Activated naive CD4-positive, alpha-beta T cell treated with anti-CD3 and anti-CD28 coated beads, Interleukin-2, amount 50 U/mL, for 24 hours (primary cell): ENCODE data around the gene LYAR.
A peak's percentile ranks its signal among the peaks of the same experiment; 100 is the strongest.

Source experiments
- H3K27ac Mint-ChIP-seq: one replicate; pipeline ENCODE4 v1.8.0; 2021; ENCODE audit warnings: mild to moderate bottlenecking, mixed read lengths
- H3K27me3 Mint-ChIP-seq: one replicate; pipeline ENCODE4 v1.8.0; 2021; ENCODE audit warnings: mixed read lengths
- H3K36me3 Mint-ChIP-seq: one replicate; pipeline ENCODE4 v1.8.0; 2021; ENCODE audit warnings: mixed read lengths
- H3K4me1 Mint-ChIP-seq: one replicate; pipeline ENCODE4 v1.8.0; 2021; ENCODE audit warnings: mixed read lengths
- H3K4me3 Mint-ChIP-seq: one replicate; pipeline ENCODE4 v1.8.0; 2021; ENCODE audit warnings: mild to moderate bottlenecking, mixed read lengths
- H3K9me3 Mint-ChIP-seq: one replicate; pipeline ENCODE4 v1.8.0; 2021; ENCODE audit warnings: mixed read lengths

The LYAR gene, protein sequence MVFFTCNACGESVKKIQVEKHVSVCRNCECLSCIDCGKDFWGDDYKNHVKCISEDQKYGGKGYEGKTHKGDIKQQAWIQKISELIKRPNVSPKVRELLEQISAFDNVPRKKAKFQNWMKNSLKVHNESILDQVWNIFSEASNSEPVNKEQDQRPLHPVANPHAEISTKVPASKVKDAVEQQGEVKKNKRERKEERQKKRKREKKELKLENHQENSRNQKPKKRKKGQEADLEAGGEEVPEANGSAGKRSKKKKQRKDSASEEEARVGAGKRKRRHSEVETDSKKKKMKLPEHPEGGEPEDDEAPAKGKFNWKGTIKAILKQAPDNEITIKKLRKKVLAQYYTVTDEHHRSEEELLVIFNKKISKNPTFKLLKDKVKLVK

DNA sequence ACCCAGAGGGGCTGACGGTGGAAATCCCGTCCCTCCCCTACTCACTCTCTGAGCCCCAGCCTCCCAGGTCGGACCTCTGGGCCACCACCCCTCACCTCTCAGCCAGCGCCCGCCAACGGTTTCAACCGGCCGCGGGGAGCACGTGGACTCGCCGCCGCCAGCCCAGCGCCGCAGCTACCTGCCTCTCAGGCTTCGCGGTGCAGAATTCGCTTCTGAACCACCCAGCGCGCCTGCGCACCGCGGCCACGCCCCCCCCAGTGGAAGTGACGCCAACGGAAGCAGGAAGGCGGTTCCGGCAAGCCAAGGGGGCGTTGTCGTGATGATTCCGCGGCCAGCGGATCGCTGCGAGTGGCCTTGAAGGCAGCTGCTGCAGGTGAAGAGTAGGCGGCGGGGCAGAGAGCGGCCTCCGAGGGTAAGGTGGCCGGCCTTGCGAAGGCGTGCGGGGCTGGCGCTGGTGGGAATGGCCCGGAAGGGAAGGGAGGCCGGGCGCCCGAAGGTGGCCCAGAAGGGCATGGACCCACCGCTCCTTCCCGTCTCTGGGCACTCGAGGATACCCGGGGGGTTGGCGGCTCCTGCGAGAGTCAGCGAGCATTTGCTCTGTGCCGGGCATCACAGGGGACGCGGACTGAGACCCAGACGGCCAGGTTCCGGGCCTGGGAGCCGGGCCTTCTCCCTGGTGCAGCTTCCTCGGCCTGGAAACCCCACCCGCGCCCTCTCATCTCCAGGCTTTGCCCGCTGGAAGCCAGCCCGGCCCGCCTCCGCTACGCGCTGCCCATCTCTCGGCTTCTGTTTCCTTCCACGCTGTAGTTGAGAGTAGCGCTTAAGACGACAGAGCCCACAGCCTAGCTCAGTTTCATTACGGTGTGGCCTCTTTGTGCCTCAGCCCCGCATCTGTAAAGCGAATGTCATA, at the start of gene LYAR, which contains the start of gene ZBTB49:
TSS of gene LYAR (minus strand) at position 214 of the 910 bp plus-strand sequence. CDS start 6,412 bp downstream, outside the sequence.
TSS of gene ZBTB49 (plus strand) at position 311 of the 910 bp plus-strand sequence. CDS start 9,695 bp downstream, outside the sequence.
- Mint-ChIP-seq H3K36me3 (peaks cover 3% of the 10 kb centered on the region), H3K4me3 (peak within 1 kb of the TSS; percentile 93), H3K27me3 (no peaks in the 10 kb centered on the region), H3K4me1 (peaks cover 67% of the 10 kb centered on the region), H3K9me3 (no peaks in the 10 kb centered on the region), H3K27ac (peak within 1 kb of the TSS; percentile 91)

DNA sequence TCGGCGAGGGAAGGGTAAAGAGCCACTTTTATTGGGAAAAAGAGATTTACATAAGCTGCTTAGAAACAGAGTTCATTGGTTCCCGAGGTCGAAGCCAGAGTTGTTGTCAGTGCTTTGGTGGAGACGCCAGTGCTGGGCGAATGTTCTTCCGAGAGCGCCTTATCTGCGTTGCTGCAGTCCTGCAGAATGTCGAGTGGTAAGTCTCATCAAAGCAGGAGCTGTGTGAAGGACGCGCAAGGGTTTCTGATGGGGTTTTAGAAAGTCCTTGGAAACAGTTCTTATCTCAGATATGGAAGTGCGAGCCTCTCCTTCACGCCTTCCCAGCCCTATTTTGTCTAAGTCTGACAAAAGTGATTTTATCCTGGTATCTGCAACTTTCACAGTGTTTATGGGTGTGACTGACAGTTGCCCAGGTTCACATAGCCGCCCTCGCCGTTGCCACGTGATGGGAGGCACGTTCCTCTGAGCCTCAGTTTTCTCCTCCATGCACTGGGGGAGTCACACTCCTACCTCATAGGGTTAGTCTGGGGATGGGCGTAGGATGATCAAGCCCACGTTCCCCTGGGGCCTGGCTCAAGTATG, 49.6 kb upstream of the LYAR start:
- Mint-ChIP-seq H3K27ac (no peak overlapping the region), H3K4me1 (peaks cover under 1% of the 10 kb centered on the region), H3K4me3 (no peak overlapping the region), H3K27me3 (no peaks in the 10 kb centered on the region), H3K9me3 (no peaks in the 10 kb centered on the region), H3K36me3 (no peaks in the 10 kb centered on the region)

DNA sequence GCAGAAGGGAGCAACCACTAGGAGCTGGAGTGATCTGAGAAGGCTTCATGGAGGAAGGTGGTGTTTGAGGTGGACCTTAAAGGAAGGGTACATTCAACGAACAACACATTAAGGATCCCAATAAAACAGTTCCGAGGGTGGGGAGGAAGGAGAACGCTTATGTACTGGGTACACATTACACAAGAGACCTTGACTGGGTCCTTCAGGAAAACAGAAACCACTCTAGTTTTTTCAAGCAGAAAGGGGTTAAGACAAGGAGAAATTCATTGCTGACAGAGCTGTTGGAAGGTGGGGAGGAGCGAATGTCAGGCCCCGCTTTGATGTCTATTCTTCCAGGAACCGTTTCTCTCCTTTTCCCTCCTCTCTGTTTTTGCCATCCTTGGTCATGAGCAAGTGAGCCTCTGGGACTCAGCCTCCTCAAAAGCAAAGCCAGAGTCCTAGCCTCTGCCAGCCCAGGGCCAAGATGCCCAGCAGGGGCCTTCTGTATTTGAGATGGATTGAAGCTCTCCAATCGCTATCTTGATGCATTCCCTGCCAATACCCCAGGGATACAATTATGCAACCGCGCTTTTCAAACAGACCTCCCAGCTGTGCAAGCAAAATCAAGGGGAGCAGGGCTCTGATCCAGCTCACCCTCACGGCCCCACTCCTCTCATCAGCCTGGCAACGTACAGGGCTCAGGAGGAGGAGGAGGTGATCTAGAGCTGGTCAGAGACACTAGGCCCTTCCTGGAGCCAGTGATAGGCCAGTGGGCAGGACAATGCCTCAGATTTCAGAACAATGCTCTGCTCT, 48.5 kb upstream of the LYAR start:
- no peak overlapping the region for H3K27ac Mint-ChIP-seq
- H3K9me3 Mint-ChIP-seq = no peaks in the 10 kb centered on the region

DNA sequence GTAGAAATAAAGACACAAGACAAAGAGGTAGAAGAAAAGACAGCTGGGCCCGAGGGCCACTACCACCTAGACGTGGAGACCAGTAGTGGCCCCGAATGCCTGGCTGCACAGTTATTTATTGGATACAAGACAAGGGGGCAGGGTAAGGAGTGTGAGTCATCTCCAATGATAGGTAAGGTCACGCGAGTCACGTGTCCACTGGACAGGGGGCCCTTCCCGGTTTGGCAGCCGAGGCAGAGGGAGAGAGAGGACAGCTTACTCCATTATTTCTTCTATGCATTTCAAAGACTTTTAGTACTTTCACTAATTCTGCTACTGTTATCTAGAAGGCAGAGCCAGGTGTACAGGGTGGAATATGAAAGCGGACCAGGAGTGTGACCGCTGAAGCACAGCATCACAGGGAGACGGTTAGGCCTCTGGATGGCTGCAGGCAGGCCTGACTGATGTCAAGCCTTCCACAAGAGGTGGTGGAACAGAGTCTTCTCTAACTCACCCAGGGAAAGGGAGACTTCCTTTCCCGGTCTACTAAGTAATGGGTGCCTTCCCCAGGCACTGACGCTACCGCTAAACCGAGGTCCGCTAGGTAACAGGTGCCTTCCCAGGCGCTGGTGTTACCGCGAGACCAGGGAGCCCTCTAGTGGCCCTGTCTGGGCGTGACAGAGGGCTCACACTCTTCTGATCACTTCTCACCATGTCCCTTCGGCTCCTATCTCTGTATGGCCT, 45.0 kb upstream of the LYAR start:
- Mint-ChIP-seq H3K36me3 (no peaks in the 10 kb centered on the region), H3K4me1 (peaks cover 3% of the 10 kb centered on the region), H3K27ac (no peak overlapping the region), H3K4me3 (no peak overlapping the region), H3K9me3 (no peaks in the 10 kb centered on the region), H3K27me3 (no peaks in the 10 kb centered on the region)

More for the DNA sequence above, 48.5 kb upstream of the LYAR start:
- Mint-ChIP-seq H3K4me1 (peaks cover 3% of the 10 kb centered on the region), H3K4me3 (no peak overlapping the region), H3K27me3 (no peaks in the 10 kb centered on the region), H3K36me3 (no peaks in the 10 kb centered on the region)

DNA sequence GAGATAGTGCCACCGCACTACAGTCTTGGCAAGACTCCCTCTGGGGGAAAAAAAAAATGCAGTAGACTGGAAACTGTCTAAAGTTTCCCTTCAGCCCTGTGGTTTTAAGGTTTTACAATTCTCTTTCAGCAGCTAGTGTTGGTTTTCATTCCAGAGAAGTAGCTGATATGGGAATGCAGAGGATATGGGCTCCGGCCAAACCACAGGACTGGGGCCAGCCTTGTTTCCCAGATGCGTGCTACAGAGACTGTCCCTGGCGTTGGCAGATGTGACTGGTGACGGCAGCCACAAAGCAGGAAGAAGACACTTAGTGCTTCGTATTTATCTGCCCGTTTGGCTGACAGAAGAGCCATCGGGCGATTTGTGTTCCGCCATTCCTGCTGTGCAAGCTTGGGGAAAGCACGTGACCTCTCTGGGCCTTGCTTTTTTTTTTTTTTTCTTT, 43.3 kb upstream of the LYAR start:
- H3K4me3 Mint-ChIP-seq = no peak overlapping the region
- H3K27ac Mint-ChIP-seq = no peak overlapping the region
- peaks cover 3% of the 10 kb centered on the region for H3K4me1 Mint-ChIP-seq
- H3K27me3 Mint-ChIP-seq = no peaks in the 10 kb centered on the region
- H3K36me3 Mint-ChIP-seq = no peaks in the 10 kb centered on the region
- no peaks in the 10 kb centered on the region for H3K9me3 Mint-ChIP-seq

DNA sequence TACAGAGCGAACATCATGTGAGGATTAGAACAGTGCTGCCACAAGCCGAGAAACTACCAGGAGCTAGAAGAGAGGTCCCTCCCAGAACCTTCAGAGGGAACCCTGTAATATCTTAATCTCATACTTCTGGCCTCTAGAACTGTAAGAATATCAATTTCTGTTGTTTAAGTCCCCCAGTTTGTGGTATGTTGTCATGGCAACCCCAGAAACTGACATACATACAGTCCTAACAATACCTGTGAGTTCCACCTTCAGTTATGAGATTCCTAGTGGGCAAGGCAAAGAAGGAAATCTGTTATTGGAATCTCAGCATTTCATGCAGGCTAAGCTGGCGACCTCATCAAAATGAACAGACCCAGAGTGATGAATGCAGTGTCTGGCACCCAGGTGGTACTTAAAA, 42.6 kb upstream of the LYAR start:
- Mint-ChIP-seq H3K27me3 (no peaks in the 10 kb centered on the region), H3K27ac (no peak overlapping the region), H3K4me3 (no peak overlapping the region), H3K9me3 (no peaks in the 10 kb centered on the region), H3K4me1 (peaks cover 3% of the 10 kb centered on the region), H3K36me3 (no peaks in the 10 kb centered on the region)

DNA sequence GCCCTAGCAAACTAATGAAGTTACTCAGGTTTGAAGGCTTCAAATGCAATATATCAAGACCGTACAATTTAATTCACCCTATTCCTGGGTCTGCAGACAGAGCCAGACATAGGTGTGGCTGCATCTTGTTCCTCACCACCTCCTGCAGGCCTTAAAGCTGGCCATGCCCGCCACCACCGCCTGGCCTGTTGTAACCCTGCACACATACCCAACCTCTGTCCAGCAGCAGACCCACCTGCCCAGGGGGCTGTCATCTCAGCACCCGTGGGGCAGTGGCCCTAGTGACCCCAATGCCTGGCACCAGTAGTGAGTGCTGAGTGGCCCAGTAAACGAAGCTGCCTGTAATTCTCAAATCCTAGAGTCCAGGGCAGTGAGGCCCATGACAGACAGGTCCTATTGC, 40.8 kb upstream of the LYAR start:
- Mint-ChIP-seq H3K9me3 (no peaks in the 10 kb centered on the region), H3K27ac (no peak overlapping the region), H3K4me3 (no peak overlapping the region), H3K4me1 (peaks cover 3% of the 10 kb centered on the region), H3K36me3 (no peaks in the 10 kb centered on the region), H3K27me3 (no peaks in the 10 kb centered on the region)

DNA sequence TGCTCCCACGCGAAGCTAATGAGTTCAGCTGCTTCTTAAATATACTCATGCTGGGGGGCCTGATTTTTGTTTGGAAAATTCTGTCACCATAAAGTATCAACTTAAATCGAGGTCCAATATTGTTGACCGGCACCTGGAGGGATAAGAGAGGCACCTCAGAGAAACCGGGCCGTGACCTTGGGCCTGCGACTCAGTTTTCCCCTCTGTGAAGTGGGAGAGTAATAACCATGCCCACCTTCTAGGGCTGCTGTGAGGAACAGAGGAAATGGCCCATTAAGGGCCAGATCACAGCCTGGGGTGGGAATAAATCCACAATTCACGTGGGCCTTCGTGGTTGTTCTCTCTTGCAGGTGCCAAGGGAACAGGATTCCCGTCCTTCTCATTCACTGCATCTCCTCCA, 39.5 kb upstream of the LYAR start:
- H3K4me1 Mint-ChIP-seq = peaks cover 1% of the 10 kb centered on the region
- H3K27me3 Mint-ChIP-seq = no peaks in the 10 kb centered on the region
- H3K36me3 Mint-ChIP-seq = no peaks in the 10 kb centered on the region
- no peak overlapping the region for H3K27ac Mint-ChIP-seq
- no peaks in the 10 kb centered on the region for H3K9me3 Mint-ChIP-seq
- H3K4me3 Mint-ChIP-seq = no peak overlapping the region

DNA sequence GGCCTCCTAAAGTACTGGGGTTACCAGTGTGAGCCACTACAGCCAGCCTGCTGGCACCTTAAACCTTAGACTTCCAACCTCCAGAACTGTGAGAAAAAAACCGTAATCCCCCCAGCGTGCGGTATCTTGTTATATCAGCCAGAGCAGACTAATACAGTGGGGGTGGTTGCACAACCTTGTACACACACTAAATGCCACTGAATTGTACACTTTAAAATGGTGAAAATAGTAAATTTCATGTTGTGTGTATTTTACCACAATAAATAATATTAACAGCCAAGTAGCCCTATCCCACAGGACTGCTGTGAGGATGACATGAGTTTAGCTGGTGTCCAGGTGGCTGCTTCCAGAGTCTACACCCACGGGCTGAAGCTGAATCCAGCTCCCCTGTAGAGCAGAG, 38.9 kb upstream of the LYAR start:
- Mint-ChIP-seq H3K4me1 (no peaks in the 10 kb centered on the region), H3K27ac (no peak overlapping the region), H3K27me3 (no peaks in the 10 kb centered on the region), H3K4me3 (no peak overlapping the region), H3K9me3 (no peaks in the 10 kb centered on the region), H3K36me3 (no peaks in the 10 kb centered on the region)

DNA sequence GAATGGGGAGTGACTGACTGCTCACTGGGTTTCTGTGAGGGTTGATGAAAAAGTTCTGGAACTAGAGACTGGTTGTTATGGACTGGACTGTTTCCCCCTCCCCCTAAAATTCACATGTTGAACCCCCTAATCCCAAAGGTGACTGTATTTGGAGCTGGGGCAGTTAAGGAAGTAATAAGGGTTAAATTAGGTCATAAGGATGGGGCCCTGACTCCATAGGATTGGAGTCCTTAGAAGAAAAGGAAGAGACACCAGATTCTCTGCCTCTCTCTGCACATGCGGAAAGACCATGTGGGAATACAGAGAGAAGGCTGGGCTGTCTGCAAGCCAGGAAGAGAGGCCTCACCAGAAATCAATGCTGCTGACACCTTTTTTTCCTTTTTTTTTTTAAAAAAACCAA, 38.3 kb upstream of the LYAR start:
- H3K27me3 Mint-ChIP-seq = no peaks in the 10 kb centered on the region
- no peaks in the 10 kb centered on the region for H3K4me1 Mint-ChIP-seq
- H3K27ac Mint-ChIP-seq = no peak overlapping the region
- H3K36me3 Mint-ChIP-seq = no peaks in the 10 kb centered on the region
- H3K4me3 Mint-ChIP-seq = no peak overlapping the region
- H3K9me3 Mint-ChIP-seq = no peaks in the 10 kb centered on the region

DNA sequence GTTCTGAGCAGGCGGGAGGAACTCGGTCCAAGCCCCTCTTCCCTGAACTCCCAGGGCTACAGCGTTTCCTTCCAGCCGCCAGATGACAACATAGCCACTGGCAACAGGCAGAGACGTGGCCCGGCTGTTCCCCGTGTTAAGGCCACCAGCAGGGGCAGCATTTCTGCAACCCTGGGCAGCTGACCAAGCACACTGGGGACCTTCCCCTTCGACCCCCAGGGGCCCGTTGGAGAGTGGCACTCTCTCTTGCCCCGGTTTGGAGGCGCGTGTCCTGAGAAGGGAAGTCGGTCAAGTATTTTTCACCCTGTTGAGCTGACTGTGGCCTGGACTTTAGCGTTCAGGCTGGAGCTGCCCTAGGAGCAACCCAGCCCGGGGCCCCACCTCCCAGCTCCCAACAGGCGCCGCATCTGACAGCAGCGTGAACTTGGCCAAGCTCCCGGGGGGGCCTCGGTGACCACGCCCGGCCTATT, 37.7 kb upstream of the LYAR start:
- Mint-ChIP-seq H3K27ac (no peak overlapping the region), H3K9me3 (no peaks in the 10 kb centered on the region), H3K4me1 (no peaks in the 10 kb centered on the region), H3K27me3 (no peaks in the 10 kb centered on the region), H3K4me3 (no peak overlapping the region), H3K36me3 (no peaks in the 10 kb centered on the region)

DNA sequence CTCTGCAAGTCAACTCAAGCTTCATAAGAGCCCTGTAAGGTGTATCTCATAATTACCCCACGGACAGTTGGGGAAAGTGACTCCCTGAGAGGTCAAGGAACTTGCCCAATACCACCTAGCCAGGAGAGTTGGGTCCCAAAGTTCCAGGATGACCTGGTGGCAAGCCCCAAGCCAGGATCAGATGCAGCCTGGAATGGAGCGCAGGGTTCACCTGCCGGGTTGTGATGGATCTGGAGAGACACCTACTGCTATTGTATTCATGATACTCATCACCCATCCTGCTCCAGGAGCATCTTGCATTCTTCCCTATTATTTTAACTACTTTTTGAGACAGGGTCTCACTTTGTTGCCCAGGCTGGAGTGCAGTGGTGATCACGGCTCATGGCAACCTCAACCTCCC, 36.2 kb upstream of the LYAR start:
- Mint-ChIP-seq H3K36me3 (peaks cover 2% of the 10 kb centered on the region), H3K9me3 (no peaks in the 10 kb centered on the region), H3K4me3 (no peak overlapping the region), H3K27ac (no peak overlapping the region), H3K27me3 (no peaks in the 10 kb centered on the region), H3K4me1 (no peaks in the 10 kb centered on the region)

DNA sequence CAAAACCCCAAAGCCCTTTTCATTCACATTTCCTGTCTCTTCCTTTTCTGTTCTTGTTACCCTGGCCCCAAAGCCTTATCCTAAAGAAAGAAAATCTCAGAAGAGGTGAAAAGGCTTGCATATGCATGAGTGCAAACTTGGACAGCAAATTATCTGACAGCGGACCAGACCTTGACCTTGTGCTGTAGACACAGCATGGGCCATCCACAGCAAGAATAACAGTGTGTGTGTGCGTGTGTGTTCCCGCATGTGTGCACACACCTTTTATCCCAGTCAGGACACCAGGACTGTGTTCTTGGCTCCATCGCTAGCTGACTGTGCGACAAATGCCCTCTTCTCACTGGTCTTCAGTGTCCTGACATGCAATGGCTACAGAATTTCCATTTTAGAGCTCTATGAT, 35.4 kb upstream of the LYAR start:
- H3K9me3 Mint-ChIP-seq = no peaks in the 10 kb centered on the region
- peaks cover 5% of the 10 kb centered on the region for H3K36me3 Mint-ChIP-seq
- H3K4me3 Mint-ChIP-seq = no peak overlapping the region
- no peaks in the 10 kb centered on the region for H3K4me1 Mint-ChIP-seq
- H3K27me3 Mint-ChIP-seq = no peaks in the 10 kb centered on the region
- no peak overlapping the region for H3K27ac Mint-ChIP-seq

DNA sequence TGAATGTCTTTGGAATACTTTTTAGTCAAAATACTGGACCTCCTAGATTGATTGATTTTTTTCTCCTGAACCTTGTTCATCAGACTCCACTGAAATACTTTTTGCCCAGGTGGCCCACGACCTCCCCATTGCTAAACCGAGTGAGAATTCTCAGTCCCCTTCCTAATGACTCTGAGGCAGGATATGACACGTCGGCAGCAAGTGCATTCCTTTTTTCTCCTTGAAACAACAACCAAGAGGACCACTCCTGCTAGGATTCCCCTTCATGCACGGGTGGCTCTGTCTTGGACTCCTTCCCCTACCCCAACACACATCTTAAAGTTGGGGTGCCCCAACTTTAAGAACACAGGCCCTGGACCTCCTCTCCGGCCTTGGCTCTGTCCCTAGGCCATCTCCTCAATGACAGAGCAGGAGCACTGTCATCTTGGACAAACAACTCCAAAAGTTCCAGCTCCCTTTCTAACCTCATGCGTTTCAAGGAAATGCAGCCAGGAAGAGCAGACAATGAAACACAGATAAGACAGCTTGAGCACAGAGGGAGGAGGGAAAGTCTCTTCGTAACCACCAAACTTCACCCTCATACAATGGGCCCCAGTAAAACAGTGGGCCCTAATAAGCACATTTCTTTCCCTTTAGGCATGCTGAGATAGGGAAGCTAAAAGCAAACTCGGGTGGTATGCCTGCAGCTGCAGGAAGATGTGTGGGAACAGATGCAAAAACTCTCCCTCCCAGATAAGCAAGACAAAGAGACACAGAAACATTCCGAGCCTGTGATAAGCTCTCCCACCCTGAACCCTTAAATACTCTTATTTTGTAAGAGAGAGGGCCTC, 34.0 kb upstream of the LYAR start:
- Mint-ChIP-seq H3K27ac (no peak overlapping the region), H3K27me3 (no peaks in the 10 kb centered on the region), H3K4me3 (no peak overlapping the region), H3K4me1 (no peaks in the 10 kb centered on the region), H3K9me3 (no peaks in the 10 kb centered on the region), H3K36me3 (peaks cover 5% of the 10 kb centered on the region)
